ENCODE results near the gene RGS6.

The RGS6 gene

DNA sequence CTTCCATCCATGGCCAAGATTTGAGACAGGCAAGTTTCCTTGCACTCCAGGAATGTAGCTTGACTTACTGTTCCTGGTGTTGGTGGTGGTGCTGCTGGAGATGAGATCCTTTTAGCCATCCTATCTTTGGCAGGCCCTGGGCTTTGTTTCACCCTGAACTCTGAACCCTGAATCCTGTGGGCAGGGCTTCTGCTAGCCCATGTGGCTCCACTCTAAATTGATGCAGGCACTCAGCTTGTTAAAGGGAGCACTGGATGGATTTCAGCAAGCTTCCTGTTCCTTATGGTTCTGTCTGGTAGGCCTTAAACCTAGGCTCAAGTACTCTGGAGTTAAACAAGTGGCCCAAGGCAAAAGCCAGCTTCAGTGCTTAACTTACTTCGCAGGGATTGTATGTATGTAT is 138.2 kb downstream of the RGS6 start:
- no peak for DNase-seq (ENCODE audit: low read depth in 1 of 2, low spot score in 1 of 2)

DNA sequence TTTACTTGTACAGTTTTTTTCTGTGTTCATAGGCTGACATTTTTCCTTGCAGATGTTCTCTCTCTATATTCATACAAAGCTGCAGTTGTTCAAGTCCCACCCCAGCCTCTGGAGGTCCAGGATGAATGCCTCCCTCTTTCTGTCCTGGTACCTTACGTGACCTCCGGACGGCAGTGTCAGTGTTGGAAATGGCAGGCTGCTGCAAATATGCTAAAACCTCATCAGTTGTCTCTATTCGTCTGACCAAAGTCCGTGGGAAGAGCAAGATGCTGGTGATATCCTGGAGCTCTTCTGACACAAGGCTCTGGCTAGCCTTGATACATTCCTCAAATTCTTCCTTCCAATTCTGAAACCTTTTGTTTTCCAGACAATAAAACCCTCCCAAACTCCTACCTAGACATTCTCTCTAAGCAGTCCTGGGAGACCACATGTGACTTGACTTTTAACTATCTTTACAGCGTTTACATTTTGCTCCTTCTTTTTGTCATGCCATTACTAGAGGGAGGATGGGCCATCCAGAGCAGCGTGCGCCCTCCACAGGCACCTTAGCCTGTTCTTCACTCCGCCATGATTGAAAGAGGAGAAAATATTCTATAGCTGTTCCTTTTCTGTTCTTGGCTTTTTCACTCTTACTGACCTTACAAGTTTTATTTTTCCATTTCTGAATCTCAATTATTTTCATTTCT is 143.6 kb downstream of the RGS6 start:
- no peak for DNase-seq (ENCODE audit: low read depth in 1 of 2, low spot score in 1 of 2)

DNA sequence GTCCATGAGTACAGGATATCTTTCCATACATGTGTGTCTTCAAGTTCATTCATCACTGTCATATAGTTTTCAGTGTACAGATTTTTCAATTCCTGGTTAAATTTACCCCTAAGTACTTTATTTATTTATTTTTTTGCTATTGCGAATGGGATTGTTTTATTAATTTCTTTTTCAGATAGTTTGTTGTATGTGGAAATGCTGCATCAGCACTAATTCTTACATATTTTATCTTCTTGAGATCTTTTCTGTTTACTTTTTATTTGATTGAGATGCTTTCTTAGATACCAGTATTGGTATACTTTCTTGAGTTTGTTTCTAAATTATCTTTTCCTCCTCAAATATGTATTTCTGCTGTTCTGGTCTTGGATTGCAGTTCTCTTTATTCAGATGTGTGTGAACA is 148.9 kb downstream of the RGS6 start:
- no peak for DNase-seq (ENCODE audit: low read depth in 1 of 2, low spot score in 1 of 2)

DNA sequence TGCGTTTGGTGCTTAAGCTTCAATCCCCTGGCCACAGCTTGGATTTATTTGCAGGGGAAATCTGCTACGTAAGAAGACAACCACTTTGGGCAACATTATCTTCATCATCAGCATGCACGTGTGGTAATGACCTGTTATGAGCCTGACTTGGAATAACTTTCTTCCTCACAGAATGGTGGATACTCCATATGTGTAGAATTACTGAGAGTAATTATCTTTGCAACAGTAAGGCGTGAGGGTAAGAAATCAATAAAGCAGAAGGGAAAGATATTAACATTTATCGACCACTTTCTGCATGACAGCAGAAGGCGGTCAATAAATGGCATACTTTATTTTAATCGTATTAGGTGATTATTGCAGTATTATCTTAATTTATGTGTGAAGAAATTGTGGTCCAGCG is 152.7 kb downstream of the RGS6 start:
- no peak for DNase-seq (ENCODE audit: low read depth in 1 of 2, low spot score in 1 of 2)

GRCh38 chr14:72089625-72090024 is 157.4 kb downstream of the RGS6 start:
- DNase-seq (ENCODE audit: low read depth in 1 of 2, low spot score in 1 of 2): no peak

DNA sequence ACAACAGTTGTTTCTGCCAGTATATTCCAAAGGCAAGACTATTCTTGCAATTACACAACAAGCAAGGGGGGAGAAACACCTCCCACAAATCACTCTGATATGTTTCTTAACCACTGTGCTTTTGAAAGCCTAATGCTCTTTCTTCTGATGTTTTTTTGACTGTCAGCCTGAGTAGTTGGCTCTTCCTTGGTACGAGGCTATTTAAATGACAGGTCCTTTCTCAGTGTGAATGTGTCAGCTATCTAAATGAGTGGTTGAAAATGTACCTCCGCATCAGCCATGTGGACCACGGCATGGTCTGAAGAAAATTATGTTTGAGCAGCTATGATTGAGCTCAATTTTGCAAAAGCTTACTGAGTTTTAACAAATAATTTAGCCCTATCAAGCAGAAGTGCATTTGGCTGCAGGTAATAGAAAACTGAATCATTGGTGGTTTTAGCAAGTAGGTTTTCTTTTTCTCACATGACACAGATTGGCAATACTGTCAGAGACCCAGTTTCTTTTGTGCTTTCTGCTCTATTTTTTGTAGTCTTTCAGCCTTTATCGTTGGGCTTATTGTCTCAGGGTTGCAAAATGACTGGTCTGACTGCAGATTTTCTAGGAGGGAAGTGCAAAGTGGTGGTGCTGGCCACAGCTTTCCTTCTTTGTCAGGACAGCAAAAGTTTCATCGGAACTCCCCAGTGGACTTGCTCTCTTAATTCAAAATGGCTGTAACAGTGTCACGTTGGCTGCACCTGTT is 162.8 kb downstream of the RGS6 start:
- DNase-seq (ENCODE audit: low read depth in 1 of 2, low spot score in 1 of 2): no peak

DNA sequence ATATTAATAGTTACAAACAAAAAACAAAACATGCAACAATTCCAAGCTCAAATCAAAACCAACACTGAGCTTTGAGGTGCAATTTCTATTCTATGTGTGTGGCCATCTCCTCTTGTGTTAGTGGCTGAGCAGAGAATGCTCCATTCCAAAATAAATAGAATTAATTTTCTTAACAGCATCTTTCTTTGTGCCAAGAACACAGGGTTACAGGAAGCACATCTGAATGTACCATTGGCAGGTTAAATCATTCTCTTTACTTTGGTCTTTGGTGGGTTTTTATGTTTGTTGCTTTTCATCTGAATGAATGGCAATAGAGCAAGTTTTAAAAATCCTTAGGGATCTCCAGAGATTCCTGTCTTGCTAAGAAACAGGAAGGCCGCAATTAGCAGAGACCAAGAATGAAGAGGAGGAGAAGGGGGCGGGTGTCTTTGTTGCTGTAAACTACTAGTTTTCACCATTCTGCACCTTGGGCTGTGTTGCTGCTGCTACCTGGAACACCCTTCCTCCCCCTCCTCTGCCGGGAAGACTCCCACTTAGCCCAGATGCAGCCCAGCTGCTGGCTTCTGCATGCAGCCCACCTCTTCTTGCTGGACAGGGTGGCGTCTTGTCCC is 165.0 kb downstream of the RGS6 start:
- no peak for DNase-seq (ENCODE audit: low read depth in 1 of 2, low spot score in 1 of 2)

DNA sequence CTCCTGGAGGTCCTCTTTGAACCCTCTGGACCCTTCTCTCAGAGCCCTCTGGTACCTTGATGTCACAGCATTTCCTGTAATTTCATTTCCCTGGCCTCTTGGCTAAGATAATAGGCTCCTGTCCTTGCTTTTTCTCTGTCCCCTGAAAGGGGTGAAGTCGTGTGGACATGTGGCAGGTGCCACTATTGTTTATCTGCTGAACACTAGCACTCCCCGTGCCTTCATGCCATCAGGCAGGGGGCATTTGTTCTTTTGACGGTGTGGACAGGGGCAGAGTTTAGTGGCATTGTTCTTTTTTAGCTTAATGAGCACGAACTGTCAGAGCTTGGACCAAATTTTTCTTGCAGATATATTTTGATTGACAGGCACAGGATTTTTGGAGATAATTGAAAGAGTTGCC is 166.0 kb downstream of the RGS6 start:
- DNase-seq (ENCODE audit: low read depth in 1 of 2, low spot score in 1 of 2): no peak

DNA sequence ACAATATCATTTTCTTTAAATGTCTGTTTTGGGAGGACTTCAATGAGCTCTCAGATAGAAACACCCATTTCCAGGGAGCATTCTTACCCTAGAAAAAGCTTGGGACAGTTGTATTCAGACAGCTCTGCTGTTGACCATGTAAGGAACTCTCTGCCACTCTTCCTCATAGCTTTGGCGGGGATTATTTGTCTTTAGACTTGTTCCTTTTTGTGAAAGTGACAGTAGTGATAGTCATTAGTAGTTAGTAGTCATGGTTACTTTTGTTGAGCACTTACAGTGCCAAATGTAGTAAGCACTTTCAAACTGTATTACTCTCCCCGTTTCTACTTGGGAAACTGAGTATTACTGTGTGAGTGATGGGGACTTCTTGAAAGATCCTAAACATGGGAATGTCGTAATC is 167.3 kb downstream of the RGS6 start:
- DNase-seq (ENCODE audit: low read depth in 1 of 2, low spot score in 1 of 2): no peak

DNA sequence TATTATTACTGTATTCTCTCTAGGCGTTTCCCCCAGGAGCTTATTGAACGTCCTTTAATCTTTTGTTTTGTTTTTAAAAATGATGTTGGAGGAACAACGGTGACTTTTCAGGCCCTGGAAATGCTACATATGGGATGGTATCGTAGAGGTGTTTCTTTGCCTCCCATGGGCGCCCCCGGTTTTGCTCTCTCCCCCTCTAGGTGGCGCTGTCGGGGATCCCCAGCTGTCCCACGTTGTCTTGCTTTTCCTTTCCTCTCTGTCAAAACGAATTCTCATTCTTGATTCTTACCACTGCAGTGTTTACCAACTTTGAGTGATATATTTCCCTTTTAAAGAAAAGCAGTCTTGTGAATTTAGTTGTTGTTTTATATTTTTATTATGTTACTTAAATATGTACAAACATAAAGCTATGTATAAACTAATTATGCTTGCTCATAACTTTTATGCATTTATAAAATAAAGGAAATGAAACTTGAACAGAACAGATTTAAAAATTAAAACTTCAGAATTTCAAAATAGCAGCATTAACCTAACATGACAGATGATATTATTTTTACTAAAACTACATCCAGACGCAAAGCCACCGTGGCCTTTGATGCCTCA is 171.9 kb downstream of the RGS6 start:
- DNase-seq (ENCODE audit: low read depth in 1 of 2, low spot score in 1 of 2): peak in 1 of 2 donors; percentile 14

DNA sequence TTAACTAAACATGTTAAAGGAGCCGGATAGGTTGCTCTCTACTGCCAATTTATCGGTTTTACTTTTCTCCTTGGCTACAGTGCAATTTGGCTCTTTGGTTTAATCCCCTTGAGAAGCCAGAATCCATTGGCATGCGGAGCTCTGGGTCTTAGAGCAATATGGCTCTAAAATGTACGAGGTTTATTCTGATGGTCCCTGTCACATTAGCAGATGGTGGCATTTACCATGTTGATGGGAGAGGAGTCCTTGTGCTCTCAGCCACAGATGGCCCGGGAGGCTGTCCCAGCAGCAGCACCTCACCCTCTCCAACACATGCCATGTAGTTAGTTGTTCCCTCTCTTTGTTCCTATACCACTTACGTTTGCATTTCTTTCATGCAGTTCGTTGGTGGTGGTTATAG is 179.7 kb downstream of the RGS6 start:
- no peak for DNase-seq (ENCODE audit: low read depth in 1 of 2, low spot score in 1 of 2)

DNA sequence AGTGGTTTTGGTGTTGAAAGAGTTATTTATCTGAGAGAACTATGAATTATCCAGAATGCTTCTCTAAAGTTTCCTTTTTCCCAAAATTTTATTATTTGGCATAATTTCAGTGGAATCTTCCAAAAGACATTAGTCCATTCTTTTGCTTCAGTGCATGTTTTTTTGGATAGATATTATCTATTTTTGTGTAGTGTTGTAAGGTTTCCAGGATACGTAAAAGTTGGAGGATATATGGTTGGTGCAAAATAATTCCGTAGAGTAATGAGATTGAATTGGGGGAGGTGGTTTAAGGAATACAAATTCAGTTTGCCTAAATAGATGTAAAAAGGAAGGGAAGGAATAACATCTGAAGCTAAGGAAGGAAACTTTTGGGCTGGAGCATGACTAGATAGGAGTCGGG is 186.6 kb downstream of the RGS6 start:
- no peak for DNase-seq (ENCODE audit: low read depth in 1 of 2, low spot score in 1 of 2)

- no peak for DNase-seq (ENCODE audit: low read depth in 1 of 2, low spot score in 1 of 2)
These were observed 188.1 kb downstream of the RGS6 start for GRCh38 chr14:72120315-72120714.

DNA sequence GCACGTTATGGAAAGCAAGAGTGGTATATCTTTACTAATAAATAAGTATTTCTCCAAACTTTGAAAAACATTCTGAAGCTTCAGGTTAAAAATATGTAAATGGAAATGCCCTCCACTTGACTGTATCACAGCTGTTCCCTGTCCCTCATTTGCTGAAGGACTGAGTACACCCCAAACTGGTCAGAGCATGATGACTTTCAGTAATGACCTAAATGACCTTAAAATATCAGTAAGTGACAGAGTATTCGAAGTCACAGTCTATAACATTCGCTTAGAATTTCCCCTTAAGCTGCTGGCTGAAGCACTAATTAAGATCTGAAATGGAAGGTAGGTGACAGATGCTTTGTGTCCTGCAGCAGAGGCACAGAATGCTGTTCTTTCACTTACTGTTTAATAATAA is 191.5 kb downstream of the RGS6 start:
- DNase-seq (ENCODE audit: low read depth in 1 of 2, low spot score in 1 of 2): no peak

- DNase-seq (ENCODE audit: low read depth in 1 of 2, low spot score in 1 of 2): no peak
These were observed 191.9 kb downstream of the RGS6 start for GRCh38 chr14:72124171-72124570.

- DNase-seq (ENCODE audit: low read depth in 1 of 2, low spot score in 1 of 2): no peak
These were observed 193.9 kb downstream of the RGS6 start for GRCh38 chr14:72126091-72126490.

DNA sequence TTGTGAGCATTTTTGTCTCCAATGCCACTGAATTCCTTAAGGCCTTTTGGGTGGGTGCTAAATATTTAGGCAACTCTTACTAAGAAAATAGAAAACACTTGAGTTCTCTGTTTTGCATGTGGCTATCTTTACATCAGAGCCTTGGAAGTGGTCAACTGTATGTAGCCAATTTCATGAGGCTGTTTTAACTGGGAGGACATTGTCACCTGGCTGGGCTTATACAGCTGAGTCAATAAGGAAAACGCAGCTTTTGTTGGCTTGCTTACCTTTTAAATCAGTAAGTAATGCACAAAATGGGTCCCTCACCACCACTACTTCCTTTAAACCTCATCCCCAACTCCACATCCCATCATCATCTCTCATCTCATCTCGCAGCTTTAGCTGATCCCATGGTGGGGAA is 194.3 kb downstream of the RGS6 start:
- DNase-seq (ENCODE audit: low read depth in 1 of 2, low spot score in 1 of 2): no peak

GRCh38 chr14:72128629-72129028 is 196.4 kb downstream of the RGS6 start:
- DNase-seq (ENCODE audit: low read depth in 1 of 2, low spot score in 1 of 2): no peak

GRCh38 chr14:72129291-72129690 is 197.1 kb downstream of the RGS6 start:
- DNase-seq (ENCODE audit: low read depth in 1 of 2, low spot score in 1 of 2): no peak

- no peak for DNase-seq (ENCODE audit: low read depth in 1 of 2, low spot score in 1 of 2)
These were observed 208.9 kb downstream of the RGS6 start for GRCh38 chr14:72141084-72141483.

DNA sequence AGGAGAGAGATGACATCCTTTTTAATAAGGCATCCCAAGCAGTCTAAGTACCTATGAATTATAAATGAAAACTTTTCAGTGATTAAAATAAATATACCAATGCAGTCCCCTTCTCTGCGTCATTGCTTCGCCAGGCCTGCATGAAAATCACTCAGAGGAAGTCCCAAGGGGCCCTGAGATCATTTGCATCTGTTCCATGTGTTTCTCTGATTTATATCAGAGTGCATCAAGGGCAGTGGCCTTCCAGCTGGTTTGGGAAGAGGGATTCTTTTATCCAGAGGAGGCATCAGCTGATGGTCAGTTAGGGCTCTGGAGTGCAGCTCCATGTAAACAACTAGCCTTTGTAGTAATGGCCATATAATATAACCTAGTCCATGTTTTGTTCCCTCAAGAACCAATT is 210.1 kb downstream of the RGS6 start:
- DNase-seq (ENCODE audit: low read depth in 1 of 2, low spot score in 1 of 2): no peak

DNA sequence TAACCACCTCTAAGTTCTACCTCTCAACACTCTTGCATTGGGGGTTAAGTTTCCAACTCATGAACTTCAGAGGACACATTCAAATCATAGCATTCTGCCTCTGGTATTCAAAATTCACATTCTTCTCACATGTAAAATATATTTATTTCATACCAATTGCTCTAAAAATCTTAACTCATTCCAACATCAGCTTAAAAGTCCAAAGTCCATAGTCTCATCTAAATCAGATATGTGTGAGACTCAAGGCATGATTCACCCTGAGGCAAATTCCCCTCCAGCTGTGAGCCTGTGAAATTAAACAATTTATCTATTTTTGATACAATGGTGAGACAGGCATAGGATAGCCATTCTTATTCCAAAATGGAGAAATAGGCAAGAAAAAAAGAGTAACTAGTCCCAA is 214.0 kb downstream of the RGS6 start:
- no peak for DNase-seq (ENCODE audit: low read depth in 1 of 2, low spot score in 1 of 2)

Measured in stimulated activated CD4-positive, alpha-beta T cell treated with anti-CD3 and anti-CD28 coated beads, Interleukin-15, amount 100 ng/mL, for 1 hour (primary cell).